GM11168 (cell line): Measurements from ENCODE around the gene SYNPR.
"Not testable (repeated sequence)": the region's sequence is repeated elsewhere in the genome, so short reads cannot be mapped to it uniquely, and the experiment has no call there.

Experiments
- in situ Hi-C: fragments of 300-500 bp; cut with MboI; formaldehyde crosslinking; loops from one replicate; pipeline ENCODE4 v1.12.0; 2022; ENCODE audit warnings: low sequenced_read_pairs; ENCODE audit not compliant: unreplicated experiment

The SYNPR gene

DNA sequence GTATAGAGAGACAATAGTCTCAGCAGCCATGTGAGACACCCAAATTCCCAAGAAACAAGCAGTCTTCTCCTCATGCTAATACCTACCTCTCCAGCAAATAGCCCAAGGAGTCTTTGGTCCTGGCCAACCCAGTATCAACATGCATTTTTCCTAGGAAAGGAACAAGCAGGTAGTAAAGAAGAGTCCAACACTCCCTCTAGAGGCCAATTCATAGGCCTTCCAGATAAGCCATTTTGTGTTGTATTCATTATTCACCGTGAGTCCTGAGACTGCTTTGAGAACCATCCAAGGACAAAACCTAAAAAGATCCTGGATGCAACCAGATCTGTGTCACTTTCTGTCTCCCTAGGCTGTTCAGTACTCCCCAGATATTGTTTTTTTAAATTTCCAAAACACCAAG is 310.8 kb downstream of the SYNPR start:
- in situ Hi-C loops = no loop called here

DNA sequence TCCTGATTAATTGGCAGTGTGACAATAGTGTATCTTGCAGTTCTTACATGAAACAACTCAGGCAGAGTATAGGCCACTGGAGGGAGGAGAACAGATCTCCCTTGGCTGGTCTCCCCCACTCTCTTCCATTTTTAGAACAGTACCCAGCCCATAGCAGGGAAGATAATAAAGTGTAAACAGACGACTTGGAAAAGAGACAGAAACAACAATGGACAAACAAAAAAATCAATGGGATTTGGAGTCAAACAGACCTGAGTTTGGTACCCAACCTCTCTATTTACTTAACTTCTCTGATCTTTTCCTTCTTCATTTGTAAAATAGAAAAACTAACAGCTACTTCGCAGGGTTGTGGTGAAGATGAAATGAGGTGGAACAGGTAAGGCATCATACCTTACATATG is 315.7 kb downstream of the SYNPR start:
- in situ Hi-C loops = no loop called here

GRCh38 chr3:63595221-63595620 is 317.1 kb downstream of the SYNPR start:
- in situ Hi-C loops = no loop called here

DNA sequence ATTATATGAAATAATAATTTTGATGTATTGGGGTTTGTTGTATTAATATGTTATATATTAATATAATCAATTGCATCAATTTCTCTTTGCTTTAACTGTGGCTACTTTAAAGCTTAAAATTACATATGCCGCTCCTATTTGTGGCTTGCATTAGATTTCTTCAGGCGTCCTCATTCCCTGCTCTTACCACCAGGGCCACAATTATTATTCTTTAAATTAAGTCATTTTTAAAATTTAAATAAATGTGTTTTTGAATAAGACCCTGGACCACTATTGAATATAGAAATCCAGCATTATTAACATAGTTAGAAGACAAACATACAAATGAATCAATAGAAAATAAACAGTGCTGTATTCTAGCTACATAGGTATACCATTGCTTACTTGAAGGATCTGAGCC is 318.9 kb downstream of the SYNPR start:
- in situ Hi-C loops = no loop called here

DNA sequence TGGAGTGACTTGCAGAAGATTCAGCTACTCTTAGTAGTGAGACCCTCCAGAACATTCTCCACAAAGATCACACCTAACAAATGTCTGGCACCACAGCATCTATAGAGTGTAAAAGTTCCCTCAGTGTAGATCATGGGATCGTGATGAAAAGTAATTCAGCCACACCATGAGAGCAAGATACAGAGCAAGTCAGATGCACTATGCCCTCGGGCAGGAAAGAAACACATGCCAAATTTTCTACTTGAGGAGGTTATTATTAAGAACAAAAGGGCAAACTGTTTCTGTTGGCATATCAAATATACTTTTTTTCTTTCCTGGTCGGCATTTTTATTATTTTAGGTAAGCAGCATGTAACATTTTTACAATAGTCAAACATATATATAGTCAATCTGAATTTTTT is 329.6 kb downstream of the SYNPR start:
- in situ Hi-C loops = no loop called here

- in situ Hi-C loops = no loop called here
Observed at GRCh38 chr3:63609408-63609807, 331.3 kb downstream of the SYNPR start.

- in situ Hi-C loops = no loop called here
Observed at GRCh38 chr3:63609834-63610233, 331.7 kb downstream of the SYNPR start.

DNA sequence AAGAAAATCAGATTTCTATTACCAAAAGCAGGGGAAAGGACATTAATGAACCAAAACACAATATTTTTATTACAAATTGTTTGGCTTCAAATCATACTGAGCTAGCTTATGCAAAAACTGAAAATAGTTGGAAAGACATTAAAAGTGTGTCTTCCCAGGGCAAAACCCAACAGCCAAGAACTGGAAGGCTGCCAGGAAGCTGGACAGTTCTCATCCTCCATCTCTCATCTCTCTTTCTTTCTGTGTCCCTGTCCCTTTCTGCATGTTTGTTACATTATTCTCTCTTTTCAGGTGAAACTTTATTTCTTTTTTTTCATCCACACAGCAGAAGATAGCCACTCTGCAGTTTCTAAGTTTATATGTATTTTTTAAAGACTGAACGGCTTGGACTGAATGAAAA is 333.3 kb downstream of the SYNPR start:
- in situ Hi-C loops = no loop called here

DNA sequence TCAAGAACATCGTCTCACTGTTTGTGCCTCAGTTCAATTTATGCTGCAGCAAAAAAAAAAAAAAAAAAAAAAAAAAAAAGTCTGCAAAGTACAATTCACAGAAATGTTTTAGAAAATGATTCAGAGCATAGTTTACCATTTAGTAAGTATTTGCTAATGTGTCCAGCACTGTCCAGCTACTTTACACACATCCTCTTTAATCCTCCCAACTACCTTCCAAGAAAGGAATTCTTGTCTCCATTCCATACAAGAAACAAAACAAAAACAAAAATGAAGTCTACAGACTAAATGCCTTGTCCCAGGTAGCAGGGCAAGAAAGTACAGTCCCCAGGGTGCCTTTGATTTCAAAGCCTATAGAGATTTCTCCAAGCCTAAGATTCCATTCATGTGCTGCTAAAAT is 335.5 kb downstream of the SYNPR start:
- in situ Hi-C loops = no loop called here

GRCh38 chr3:63617391-63617790 is 339.3 kb downstream of the SYNPR start:
- in situ Hi-C loops = no loop called here

GRCh38 chr3:63624941-63625560 is 346.9 kb downstream of the SYNPR start:
- in situ Hi-C loops = no loop called here

DNA sequence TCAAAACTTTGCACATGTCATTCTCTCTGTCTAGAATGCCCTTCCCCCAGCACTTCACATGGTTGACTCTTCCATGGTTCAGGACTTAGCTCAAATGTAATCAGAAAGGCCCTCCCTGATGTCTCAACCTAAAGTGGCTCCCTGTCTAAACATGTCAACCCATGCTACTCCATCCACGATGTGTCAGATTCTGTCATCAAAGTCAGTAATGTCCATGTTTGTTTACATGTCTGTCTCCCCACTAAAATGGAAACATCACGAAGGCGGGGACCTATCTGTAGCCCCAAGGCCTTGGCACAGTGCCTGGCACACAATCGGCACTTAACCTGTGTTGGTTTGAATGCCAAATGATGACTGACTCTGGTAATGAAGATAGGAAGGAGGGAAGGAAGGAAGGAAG is 353.6 kb downstream of the SYNPR start:
- in situ Hi-C loops = no loop called here

DNA sequence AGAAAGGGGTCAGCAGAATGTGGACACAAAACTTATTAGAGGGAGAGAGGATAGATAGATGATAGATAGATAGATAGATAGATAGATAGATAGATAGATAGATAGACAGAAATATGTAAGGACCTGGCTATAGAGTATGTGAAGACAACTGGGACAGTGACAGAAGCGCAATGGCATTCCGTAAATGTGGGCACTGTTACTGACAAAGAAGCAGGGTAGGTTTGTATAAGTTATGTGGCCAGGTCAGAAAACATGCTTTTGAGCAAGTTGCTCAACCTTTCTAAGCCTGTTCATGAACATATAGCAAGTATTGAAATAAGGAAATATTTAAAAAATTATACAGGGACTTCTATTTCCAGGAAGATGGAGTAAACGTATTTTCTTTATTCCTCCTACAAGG is 357.1 kb downstream of the SYNPR start:
- in situ Hi-C loops = no loop called here

GRCh38 chr3:63639806-63640205 is 361.7 kb downstream of the SYNPR start:
- in situ Hi-C loops = no loop called here

GRCh38 chr3:63642488-63642887 is 364.4 kb downstream of the SYNPR start:
- in situ Hi-C loops = no loop called here

- in situ Hi-C loops = no loop called here
Observed at GRCh38 chr3:63644212-63644797, 366.2 kb downstream of the SYNPR start.

GRCh38 chr3:63644928-63645781 is 367.0 kb downstream of the SYNPR start:
- in situ Hi-C loops = not testable (repeated sequence)

DNA sequence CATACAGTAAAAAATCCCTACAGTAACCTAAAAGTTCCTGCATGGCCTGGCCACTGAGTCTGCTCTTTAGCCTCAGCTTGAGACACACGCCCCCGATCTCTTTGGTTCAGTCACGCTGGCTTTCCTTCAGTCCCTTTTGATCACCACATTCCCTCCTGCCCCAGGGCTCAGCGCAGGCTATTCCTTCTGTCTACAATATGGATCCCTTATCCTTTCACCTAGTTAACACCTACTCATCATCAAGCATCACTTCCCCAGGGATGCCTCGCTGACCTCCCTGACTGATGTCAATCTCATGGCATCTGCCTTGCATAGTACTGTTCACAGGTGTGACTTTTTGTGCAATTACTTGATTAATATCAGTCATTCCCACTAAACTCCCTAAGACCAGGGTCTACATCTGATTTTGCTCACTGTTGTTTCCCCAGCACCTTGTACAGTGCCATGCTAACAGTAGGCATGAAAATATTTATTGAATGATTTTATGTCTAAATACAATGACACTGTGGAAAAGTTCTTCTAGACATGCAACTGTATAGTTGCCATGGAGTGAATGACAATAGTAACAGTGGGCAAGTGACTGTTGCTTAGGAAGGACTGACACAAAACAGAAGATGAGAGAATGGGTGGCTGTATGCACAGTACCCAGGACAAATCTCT is 374.1 kb downstream of the SYNPR start, which contains the start of gene SNTN:
SNTN (plus strand) TSS at position 610 of the 660 bp plus-strand sequence; CDS start at position 623, 13 bp downstream.
- in situ Hi-C loops = no loop called here

GRCh38 chr3:63654211-63654610 is 376.1 kb downstream of the SYNPR start:
- in situ Hi-C loops = no loop called here

DNA sequence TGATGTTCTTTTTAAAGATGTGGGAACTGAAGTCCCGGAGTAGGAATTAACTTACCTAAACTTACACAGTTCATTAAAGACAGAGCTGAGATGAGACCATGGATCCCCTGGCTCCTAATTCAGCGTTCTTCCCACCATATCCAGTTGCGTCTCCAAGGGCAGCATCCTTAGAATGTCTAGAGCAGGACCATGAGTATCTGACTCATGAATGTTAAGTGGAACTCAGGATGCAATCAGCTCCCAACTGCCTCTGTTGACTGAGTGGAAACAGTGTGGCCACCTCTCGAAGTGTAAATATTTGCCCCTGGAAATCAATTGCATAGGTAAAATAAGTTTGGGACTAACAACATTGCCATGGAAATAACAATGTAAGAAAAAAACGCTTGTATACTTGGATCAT is 376.8 kb downstream of the SYNPR start:
- in situ Hi-C loops = no loop called here

DNA sequence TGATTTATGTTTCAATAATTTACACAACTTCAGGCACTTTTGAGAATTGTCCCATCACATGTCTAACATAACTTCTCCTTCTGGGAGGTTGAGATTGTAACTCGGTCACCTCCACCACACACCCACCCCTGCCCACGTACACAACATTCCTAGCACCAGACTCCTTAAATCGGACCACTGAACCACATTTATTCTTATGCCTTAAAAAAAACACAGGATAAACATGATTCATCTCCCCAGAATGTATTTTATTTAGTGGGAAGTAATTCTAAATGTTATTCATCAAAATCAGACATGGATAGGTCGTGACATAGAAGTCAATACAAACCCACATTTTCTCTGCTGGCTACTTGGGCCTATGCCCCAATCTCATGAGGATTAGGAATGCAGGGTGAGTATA is 377.4 kb downstream of the SYNPR start:
- in situ Hi-C loops = no loop called here
